ENCODE data around the gene OR5H6. TPM values are rescaled to one million over a fixed set of nuclear protein-coding genes. Genes with fewer than 3 reads are reported as not detected.

OR5H6 gene
- total RNA-seq, 4 donors from 2014 or later: not detected

DNA sequence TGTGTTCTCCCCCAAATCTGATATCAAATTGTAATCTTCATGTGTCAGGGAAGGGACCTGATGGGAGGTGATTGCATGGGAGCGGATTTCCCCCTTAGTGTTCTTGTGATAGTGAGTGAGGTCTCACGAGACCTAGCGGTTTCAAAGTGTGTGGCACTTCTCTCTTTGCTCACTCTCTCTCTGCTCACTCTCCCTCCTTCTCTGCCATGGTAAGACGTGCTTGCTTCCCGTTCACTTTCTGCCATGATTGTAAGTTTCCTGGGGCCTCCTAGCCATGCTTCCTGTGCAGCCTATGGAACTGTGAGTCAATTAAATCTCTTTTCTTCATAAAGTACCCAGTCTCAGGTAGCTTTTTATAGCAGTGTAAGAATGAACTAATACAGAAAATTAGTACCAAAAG lies 30.6 kb upstream of the OR5H6 start:
- Histone ChIP-seq H3K27me3 (no peaks in the 10 kb centered on the region), H3K36me3 (no peaks in the 10 kb centered on the region), H3K4me1 (no peaks in the 10 kb centered on the region), H3K27ac (no peak overlapping the region), H3K9me3 (no peaks in the 10 kb centered on the region), H3K4me3 (no peak overlapping the region)
- DNase-seq: no peak
- in situ Hi-C loops (cut with MboI; ENCODE audit: low pct_ligation_motif_present in 1 of 4, low pct_unique_long_range_greater_than_20kb in 1 of 4, low sequenced_read_pairs in 3 of 4): no loop called here
- WGBS, 2 donors (ENCODE audit: low coverage in 1 of 2): 62 to 76% methylated on average over 2 to 5 of the region's 5 CpGs
- TF ChIP-seq POLR2A (IDR thresholded peaks at IDR 0.05) (no peak), EP300 (IDR thresholded peaks at IDR 0.05; ENCODE audit: low read depth) (no peak), POLR2AphosphoS5 (IDR thresholded peaks at IDR 0.05) (no peak)
- TF ChIP-seq, protein P1, sequence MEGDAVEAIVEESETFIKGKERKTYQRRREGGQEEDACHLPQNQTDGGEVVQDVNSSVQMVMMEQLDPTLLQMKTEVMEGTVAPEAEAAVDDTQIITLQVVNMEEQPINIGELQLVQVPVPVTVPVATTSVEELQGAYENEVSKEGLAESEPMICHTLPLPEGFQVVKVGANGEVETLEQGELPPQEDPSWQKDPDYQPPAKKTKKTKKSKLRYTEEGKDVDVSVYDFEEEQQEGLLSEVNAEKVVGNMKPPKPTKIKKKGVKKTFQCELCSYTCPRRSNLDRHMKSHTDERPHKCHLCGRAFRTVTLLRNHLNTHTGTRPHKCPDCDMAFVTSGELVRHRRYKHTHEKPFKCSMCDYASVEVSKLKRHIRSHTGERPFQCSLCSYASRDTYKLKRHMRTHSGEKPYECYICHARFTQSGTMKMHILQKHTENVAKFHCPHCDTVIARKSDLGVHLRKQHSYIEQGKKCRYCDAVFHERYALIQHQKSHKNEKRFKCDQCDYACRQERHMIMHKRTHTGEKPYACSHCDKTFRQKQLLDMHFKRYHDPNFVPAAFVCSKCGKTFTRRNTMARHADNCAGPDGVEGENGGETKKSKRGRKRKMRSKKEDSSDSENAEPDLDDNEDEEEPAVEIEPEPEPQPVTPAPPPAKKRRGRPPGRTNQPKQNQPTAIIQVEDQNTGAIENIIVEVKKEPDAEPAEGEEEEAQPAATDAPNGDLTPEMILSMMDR (IDR thresholded peaks at IDR 0.05): no peak
- intact Hi-C loops (cut with DNase I; ENCODE audit: low total_unique reads): no loop called here

DNA sequence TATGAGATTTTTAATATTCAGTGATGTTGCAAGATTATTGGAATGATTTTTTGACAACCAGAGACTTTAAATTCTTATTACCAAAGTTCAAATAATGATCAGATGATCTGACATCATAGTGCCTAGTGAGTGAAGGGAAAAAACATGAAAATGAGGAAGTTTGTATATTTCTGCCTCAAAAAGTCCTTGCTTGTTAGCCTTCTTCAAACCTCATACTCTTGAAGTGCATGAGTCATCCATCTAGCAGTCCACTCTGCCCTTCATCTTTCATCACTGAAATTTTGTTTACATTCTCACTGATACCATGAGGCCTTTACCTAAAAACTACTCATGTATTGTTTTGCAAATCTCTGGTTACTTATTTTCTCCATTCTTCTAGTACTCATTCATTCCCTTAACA lies 23.9 kb upstream of the OR5H6 start:
- in situ Hi-C loops (cut with MboI; ENCODE audit: low pct_ligation_motif_present in 1 of 4, low pct_unique_long_range_greater_than_20kb in 1 of 4, low sequenced_read_pairs in 3 of 4): no loop called here
- TF ChIP-seq, protein P1 (IDR thresholded peaks at IDR 0.05): no peak
- TF ChIP-seq POLR2AphosphoS5 (IDR thresholded peaks at IDR 0.05) (no peak), POLR2A (IDR thresholded peaks at IDR 0.05) (no peak), EP300 (IDR thresholded peaks at IDR 0.05; ENCODE audit: low read depth) (no peak)
- no peak for DNase-seq
- Histone ChIP-seq H3K4me1 (no peaks in the 10 kb centered on the region), H3K36me3 (no peaks in the 10 kb centered on the region), H3K27ac (no peak overlapping the region), H3K9me3 (no peaks in the 10 kb centered on the region), H3K27me3 (no peaks in the 10 kb centered on the region), H3K4me3 (no peak overlapping the region)
- intact Hi-C loops (cut with DNase I; ENCODE audit: low total_unique reads): no loop called here

DNA sequence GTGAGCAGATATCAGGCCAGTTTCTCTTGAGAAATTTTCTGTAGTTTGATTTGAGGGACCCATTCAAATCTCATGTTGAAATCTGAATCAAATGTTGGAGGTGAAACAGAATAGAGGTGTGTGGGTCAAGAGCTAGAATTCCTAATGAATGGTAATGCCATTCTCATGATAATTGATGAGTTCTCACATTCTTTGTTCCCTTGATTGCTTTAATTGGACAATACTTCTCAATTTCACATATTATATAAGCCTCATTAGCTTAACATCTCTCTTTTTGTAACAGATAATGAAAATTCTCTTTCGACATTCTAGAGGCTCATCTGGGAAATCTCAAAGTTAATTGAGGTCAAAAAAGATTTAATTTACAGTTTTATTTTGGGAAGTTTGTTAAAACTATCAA lies 21.9 kb upstream of the OR5H6 start:
- Histone ChIP-seq H3K9me3 (no peaks in the 10 kb centered on the region), H3K4me3 (no peak overlapping the region), H3K27me3 (no peaks in the 10 kb centered on the region), H3K4me1 (no peaks in the 10 kb centered on the region), H3K36me3 (no peaks in the 10 kb centered on the region), H3K27ac (no peak overlapping the region)
- in situ Hi-C loops (cut with MboI; ENCODE audit: low pct_ligation_motif_present in 1 of 4, low pct_unique_long_range_greater_than_20kb in 1 of 4, low sequenced_read_pairs in 3 of 4): no loop called here
- 24 to 81% methylated on average over 1 of the region's 1 CpG for WGBS, 2 donors (ENCODE audit: low coverage in 1 of 2)
- TF ChIP-seq POLR2A (IDR thresholded peaks at IDR 0.05) (no peak), EP300 (IDR thresholded peaks at IDR 0.05; ENCODE audit: low read depth) (no peak), POLR2AphosphoS5 (IDR thresholded peaks at IDR 0.05) (no peak)
- TF ChIP-seq, protein P1 (IDR thresholded peaks at IDR 0.05): no peak
- intact Hi-C loops (cut with DNase I; ENCODE audit: low total_unique reads): no loop called here
- DNase-seq: no peak

DNA sequence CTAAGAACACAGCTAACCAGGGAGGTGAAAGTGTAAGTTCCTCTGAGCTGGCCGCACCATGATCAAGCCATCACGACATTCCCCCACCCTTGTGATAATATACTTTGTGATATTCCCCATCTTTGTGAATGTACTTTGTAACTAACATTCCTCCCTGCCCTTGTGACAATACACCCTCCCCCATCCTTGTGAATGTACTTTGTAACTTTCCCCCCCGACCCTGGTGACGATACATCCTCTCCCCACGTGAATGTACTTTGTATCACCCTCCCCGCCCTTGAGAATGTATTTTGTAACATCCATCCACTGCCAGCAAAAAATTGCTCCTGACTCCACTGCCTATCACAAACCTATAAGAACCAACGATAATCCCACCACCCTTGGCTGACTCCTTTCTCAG lies 20.2 kb upstream of the OR5H6 start:
- intact Hi-C loops (cut with DNase I; ENCODE audit: low total_unique reads): no loop called here

More for the DNA sequence above, 20.2 kb upstream of the OR5H6 start:
- Histone ChIP-seq H3K9me3 (no peaks in the 10 kb centered on the region), H3K36me3 (no peaks in the 10 kb centered on the region), H3K4me3 (no peak overlapping the region), H3K27me3 (no peaks in the 10 kb centered on the region), H3K4me1 (no peaks in the 10 kb centered on the region), H3K27ac (no peak overlapping the region)
- WGBS, 2 donors (ENCODE audit: low coverage in 1 of 2): 70 to 74% methylated on average over 4 to 7 of the region's 7 CpGs
- no peak for DNase-seq
- TF ChIP-seq POLR2AphosphoS5 (IDR thresholded peaks at IDR 0.05) (no peak), POLR2A (IDR thresholded peaks at IDR 0.05) (no peak), EP300 (IDR thresholded peaks at IDR 0.05; ENCODE audit: low read depth) (no peak)
- TF ChIP-seq, protein P1 (IDR thresholded peaks at IDR 0.05): no peak
- in situ Hi-C loops (cut with MboI; ENCODE audit: low pct_ligation_motif_present in 1 of 4, low pct_unique_long_range_greater_than_20kb in 1 of 4, low sequenced_read_pairs in 3 of 4): no loop called here

Data from transverse colon (tissue), 4 donors.